ENCODE data around the gene DOCK6.

GRCh38 chr19:11306337-11306736 lies 44.0 kb upstream of the DOCK6 start:
- TF ChIP-seq EZH2 (IDR thresholded peaks at IDR 0.05; ENCODE audit: low read length) (no peak), CTCF (optimal IDR thresholded peaks at IDR 0.05 in 1 of 3, IDR thresholded peaks at IDR 0.05 in 1 of 3, conservative IDR thresholded peaks at IDR 0.05 in 1 of 3; ENCODE audit: extremely low read depth in 1 of 3, insufficient read depth in 2 of 3, low read length in 3 of 3) (no peak)

All from keratinocyte (primary cell).